Vagina (tissue), 2 donors: ENCODE results near the gene GPX4.

Experiments
- POLR2AphosphoS5 ChIP-seq, 2 donors: sonication (generic); formaldehyde crosslinking; IDR thresholded peaks; one replicate each; pipeline ENCODE4 v1.9.0; 2017; ENCODE audit warnings: antibody characterized with exemption in 2 of 2, mild to moderate bottlenecking in 2 of 2, low read depth in 1 of 2; ENCODE audit not compliant: insufficient read depth in 1 of 2
- TF ChIP-seq, protein P1 (sequence below), 3 experiments: fragments of 450-650 bp in 2 of 3; fragments of 200-600 bp in 1 of 3; sonication (generic) in 1 of 3; IDR thresholded peaks; one replicate each; pipeline ENCODE4 v1.5.1; 2017 to 2019; ENCODE audit warnings: antibody characterized with exemption in 3 of 3, mild to moderate bottlenecking in 2 of 3, moderate library complexity in 2 of 3

DNA sequence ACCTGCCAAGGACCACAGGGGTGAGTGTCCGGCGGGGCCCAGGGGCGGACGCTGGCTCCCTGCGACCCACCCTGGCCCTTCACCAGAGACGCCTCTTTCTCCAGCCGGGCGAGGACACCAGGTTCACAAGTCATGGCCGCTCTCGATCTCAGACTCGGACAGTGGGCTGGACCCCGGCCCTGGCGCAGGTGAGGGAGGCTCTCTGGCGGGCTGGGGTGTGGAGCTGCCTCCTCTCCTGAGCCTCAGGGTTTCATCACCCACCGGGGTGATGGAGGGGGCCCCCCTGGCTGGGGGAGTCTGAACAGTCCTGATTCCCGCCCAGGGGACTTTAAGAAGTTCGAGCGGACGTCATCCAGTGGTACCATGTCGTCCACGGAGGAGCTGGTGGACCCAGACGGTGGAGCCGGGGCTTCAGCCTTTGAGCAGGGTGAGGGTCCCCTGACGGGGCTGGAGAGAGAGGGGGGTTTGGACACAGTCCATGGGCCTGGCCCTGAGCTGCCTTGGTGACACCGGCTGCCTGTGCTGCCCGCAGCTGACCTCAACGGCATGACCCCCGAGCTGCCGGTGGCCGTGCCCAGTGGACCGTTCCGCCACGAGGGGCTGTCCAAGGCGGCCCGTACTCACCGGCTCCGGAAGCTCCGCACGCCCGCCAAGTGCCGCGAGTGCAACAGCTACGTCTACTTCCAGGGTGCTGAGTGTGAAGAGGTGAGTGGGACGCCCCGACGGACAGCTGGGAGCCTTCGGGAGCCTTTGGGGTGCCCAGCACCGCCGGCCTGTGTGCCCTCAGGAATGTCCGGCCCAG, 23.2 kb upstream of the GPX4 start:
- TF ChIP-seq, protein P1, sequence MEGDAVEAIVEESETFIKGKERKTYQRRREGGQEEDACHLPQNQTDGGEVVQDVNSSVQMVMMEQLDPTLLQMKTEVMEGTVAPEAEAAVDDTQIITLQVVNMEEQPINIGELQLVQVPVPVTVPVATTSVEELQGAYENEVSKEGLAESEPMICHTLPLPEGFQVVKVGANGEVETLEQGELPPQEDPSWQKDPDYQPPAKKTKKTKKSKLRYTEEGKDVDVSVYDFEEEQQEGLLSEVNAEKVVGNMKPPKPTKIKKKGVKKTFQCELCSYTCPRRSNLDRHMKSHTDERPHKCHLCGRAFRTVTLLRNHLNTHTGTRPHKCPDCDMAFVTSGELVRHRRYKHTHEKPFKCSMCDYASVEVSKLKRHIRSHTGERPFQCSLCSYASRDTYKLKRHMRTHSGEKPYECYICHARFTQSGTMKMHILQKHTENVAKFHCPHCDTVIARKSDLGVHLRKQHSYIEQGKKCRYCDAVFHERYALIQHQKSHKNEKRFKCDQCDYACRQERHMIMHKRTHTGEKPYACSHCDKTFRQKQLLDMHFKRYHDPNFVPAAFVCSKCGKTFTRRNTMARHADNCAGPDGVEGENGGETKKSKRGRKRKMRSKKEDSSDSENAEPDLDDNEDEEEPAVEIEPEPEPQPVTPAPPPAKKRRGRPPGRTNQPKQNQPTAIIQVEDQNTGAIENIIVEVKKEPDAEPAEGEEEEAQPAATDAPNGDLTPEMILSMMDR (IDR thresholded peaks at IDR 0.05) = no peak
- TF ChIP-seq POLR2AphosphoS5 (IDR thresholded peaks at IDR 0.05; ENCODE audit: insufficient read depth in 1 of 2, low read depth in 1 of 2) = no peak
